HT-29 (cell line): Measurements from ENCODE around the gene METTL22. TPM values are rescaled to one million over a fixed set of nuclear protein-coding genes. Genes with fewer than 3 reads are reported as not detected.

Source experiments
- DNase-seq: peaks from one replicate; pipeline ENCODE4 v3.0.0-alpha.2; 2015; ENCODE audit warnings: low spot score
- small RNA-seq: library from RNA; depleted of rRNA; stranded (forward); fragments of <200 nt; gene quantifications from one replicate; pipeline ENCODE3, GENCODE V24; 2014
- total RNA-seq: library from RNA; depleted of rRNA; stranded (reverse); fragments of >200 nt; shearing (Covaris generic); gene quantifications from 2 replicates; pipeline ENCODE4 v1.2.3, GENCODE V29; 2014; rRNA removed

Gene METTL22
- total RNA-seq, 1 experiment from 2014 or later = 21.0 TPM

GRCh38 chr16:8691728-8692127 is 70.2 kb downstream of the METTL22 start:
- DNase-seq = no peak

GRCh38 chr16:8694795-8695728 is 73.6 kb downstream of the METTL22 start:
- DNase-seq = no peak

GRCh38 chr16:8696880-8697279 is 75.4 kb downstream of the METTL22 start:
- DNase-seq = no peak

- DNase-seq = no peak
Observed at GRCh38 chr16:8697965-8698364, 76.5 kb downstream of the METTL22 start.

Small RNAs within 50 kb of the gene (small RNA-seq; reads per million reads assigned to genes)
- gene RN7SL743P = not detected

Other genes starting within 250 kb of the METTL22 start
- not detected in 2 replicates for gene TMEM114, start 31.2 kb upstream of the METTL22 start, total RNA-seq
- gene ABAT, start 52.9 kb downstream of the METTL22 start, total RNA-seq = 0.36 and 1.1 TPM in 2 replicates
- 7.5 and 11.7 TPM in 2 replicates for gene TMEM186, start 175.9 kb downstream of the METTL22 start, total RNA-seq
- 49.0 and 65.5 TPM in 2 replicates for gene PMM2, start 176.1 kb downstream of the METTL22 start, total RNA-seq
- 197 and 220 TPM in 2 replicates for gene CARHSP1, start 247.3 kb downstream of the METTL22 start, total RNA-seq